ENCODE measurements around the gene KRT7.

GRCh38 chr12:52285851-52286530, 52.9 kb downstream of the KRT7 start:
- TF ChIP-seq EZH2 (IDR thresholded peaks at IDR 0.05; ENCODE audit: insufficient read depth, poor library complexity, severe bottlenecking) (no peak), EZH2phosphoT487 (IDR thresholded peaks at IDR 0.05; ENCODE audit: insufficient read depth, low read depth) (no peak)

All from GM23248 (cell line).